Transverse colon (tissue), 4 donors: ENCODE results near the gene ZNF143.

Experiments
- EP300 ChIP-seq: sonication (generic); formaldehyde crosslinking; IDR thresholded peaks from one replicate; pipeline ENCODE4 v1.6.1; 2017; ENCODE audit warnings: antibody characterized with exemption, low read depth
- POLR2AphosphoS5 ChIP-seq, 3 donors: sonication (generic); formaldehyde crosslinking; IDR thresholded peaks; one replicate each; pipeline ENCODE4 v1.6.1; 2016; ENCODE audit warnings: antibody characterized with exemption in 3 of 3
- TF ChIP-seq, protein P1 (sequence below), 5 experiments: fragments of 200-600 bp in 3 of 5; fragments of 450-650 bp in 2 of 5; sonication (generic) in 3 of 5; IDR thresholded peaks; 1 replicate in 2 of 5; 2 replicates in 3 of 5; pipeline ENCODE4 v1.5.1; 2016 to 2017; ENCODE audit warnings: antibody characterized with exemption in 5 of 5, inconsistent platforms in 3 of 5, mild to moderate bottlenecking in 2 of 5, moderate library complexity in 1 of 5

DNA sequence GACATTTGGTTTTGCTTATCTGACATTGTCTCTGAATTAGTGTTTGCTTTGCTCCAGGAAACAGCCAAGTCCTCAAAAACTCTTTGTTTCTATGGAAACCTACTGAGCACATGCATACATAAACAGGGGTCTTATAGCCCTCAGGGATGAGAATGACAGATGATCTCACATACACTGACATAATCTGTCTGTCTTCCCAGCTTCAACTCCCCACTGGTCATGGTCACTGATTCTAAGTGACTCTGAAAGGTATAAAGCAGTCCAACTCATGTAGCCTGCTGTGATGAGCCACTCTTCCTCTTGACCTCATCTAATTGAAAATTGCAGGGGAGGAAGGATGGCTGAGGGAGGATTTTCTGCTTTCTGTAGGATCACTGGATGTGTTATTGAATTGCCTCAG is 12.6 kb downstream of the ZNF143 start:
- no peak for TF ChIP-seq EP300
- TF ChIP-seq, protein P1, sequence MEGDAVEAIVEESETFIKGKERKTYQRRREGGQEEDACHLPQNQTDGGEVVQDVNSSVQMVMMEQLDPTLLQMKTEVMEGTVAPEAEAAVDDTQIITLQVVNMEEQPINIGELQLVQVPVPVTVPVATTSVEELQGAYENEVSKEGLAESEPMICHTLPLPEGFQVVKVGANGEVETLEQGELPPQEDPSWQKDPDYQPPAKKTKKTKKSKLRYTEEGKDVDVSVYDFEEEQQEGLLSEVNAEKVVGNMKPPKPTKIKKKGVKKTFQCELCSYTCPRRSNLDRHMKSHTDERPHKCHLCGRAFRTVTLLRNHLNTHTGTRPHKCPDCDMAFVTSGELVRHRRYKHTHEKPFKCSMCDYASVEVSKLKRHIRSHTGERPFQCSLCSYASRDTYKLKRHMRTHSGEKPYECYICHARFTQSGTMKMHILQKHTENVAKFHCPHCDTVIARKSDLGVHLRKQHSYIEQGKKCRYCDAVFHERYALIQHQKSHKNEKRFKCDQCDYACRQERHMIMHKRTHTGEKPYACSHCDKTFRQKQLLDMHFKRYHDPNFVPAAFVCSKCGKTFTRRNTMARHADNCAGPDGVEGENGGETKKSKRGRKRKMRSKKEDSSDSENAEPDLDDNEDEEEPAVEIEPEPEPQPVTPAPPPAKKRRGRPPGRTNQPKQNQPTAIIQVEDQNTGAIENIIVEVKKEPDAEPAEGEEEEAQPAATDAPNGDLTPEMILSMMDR (IDR thresholded peaks at IDR 0.05): no peak
- TF ChIP-seq POLR2AphosphoS5 (IDR thresholded peaks at IDR 0.05): no peak
